ENCODE measurements around the gene ABR.

DNA sequence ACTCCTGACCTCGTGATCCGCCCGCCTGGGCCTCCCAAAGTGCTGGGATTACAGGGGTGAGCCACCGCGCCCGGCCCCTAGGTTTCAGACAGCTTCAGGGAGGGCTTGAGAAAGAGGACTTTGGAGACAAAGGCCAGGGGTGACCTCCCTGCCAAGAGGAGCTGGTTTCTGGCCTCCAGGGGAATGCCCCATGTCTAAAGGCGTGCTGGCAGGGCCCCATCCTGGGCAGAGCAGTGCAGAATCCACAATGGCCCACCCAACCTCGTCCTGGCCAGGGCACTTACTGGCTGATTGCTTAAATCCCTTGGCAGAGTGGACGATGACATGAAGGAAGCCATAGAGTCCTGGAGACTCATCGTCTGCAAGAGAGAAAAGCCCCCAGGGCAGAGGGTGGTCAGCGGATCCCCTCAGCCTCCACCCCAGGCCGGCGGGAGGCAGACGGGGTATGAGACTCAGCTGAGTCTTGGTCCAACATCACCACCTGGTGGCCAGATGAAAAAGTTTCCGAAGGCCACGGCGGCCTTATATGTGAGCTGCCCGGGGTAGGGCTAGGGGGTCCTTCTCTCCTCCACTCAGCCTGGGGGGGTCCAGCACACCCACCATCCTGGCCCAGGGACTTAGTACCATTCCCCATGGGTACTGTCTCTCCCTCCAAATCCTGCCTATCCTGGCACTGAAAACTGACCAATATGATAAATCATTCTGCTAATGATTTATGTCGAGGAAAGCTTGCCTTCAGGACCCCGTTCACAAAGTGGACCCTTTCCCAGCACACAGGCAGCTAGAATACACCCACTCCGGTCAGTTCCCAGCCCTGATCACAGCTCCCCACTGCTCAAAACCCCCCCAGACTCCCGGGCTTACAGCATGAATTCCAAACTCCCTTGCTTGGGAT lies 123.8 kb downstream of the ABR start:
- TF ChIP-seq, protein P1, sequence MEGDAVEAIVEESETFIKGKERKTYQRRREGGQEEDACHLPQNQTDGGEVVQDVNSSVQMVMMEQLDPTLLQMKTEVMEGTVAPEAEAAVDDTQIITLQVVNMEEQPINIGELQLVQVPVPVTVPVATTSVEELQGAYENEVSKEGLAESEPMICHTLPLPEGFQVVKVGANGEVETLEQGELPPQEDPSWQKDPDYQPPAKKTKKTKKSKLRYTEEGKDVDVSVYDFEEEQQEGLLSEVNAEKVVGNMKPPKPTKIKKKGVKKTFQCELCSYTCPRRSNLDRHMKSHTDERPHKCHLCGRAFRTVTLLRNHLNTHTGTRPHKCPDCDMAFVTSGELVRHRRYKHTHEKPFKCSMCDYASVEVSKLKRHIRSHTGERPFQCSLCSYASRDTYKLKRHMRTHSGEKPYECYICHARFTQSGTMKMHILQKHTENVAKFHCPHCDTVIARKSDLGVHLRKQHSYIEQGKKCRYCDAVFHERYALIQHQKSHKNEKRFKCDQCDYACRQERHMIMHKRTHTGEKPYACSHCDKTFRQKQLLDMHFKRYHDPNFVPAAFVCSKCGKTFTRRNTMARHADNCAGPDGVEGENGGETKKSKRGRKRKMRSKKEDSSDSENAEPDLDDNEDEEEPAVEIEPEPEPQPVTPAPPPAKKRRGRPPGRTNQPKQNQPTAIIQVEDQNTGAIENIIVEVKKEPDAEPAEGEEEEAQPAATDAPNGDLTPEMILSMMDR (IDR thresholded peaks at IDR 0.05), result peak; percentile 41 to 60
- TF ChIP-seq POLR2AphosphoS5 (IDR thresholded peaks at IDR 0.05), result no peak
- no peak for TF ChIP-seq POLR2A (IDR thresholded peaks at IDR 0.05)

All from suprapubic skin (tissue), 4 donors.